Limb (tissue), 2 donors: ENCODE measurements around the gene MZT2A.
"Not testable (repeated sequence)": the region's sequence is repeated elsewhere in the genome, so short reads cannot be mapped to it uniquely, and the experiment has no call there.

Experiments
- DNase-seq, 2 donors: peaks; one replicate each; pipeline ENCODE4 v3.0.0-alpha.2; 2016; ENCODE audit errors: extremely low spot score in 2 of 2

Gene MZT2A, protein sequence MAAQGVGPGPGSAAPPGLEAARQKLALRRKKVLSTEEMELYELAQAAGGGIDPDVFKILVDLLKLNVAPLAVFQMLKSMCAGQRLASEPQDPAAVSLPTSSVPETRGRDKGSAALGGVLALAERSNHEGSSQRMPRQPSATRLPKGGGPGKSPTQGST

GRCh38 chr2:131492015-131492417 is at the start of gene MZT2A:
Gene MZT2A (minus strand): TSS chr2:131492397. CDS start chr2:131492376, 21 bp downstream.
- DNase-seq, result not testable (repeated sequence)

DNA sequence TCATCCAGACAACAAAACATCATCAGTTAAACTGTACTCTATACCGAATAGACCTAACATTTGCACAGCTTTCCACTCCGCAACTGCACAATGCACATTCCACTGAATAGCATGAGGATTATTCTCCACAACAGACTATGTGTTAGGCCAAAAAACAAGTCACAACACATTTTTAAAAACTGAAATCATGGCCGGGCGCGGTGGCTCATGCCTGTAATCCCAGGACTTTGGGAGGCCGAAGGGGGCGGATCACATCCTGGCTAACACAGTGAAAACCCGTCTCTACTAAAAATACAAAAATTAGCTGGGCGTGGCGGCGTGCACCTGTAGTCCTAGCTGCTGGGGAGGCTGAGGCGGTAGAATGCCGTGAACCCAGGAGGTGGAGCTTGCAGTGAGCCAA is 46.7 kb upstream of the MZT2A start:
- DNase-seq, result not testable (repeated sequence)

DNA sequence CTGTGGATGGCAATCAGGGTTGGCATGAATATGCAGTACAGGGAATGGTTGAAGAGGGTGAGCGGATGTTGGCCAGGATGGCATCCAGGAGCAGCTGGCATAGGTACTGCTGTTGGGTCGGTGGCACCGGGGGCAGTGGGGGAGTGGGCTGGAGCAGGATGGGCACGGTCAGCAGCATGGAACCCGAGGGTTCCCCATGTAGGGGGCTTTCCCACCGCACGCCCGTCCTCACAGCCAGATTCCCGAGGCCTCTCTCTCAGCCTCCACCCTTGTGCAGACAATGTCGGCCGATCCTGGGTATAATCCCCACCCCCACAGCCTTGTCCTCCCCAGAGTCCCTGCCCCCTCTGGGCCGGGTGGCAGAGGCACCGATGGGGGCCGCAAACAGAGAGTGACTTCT is 44.6 kb upstream of the MZT2A start:
- DNase-seq, result not testable (repeated sequence)

DNA sequence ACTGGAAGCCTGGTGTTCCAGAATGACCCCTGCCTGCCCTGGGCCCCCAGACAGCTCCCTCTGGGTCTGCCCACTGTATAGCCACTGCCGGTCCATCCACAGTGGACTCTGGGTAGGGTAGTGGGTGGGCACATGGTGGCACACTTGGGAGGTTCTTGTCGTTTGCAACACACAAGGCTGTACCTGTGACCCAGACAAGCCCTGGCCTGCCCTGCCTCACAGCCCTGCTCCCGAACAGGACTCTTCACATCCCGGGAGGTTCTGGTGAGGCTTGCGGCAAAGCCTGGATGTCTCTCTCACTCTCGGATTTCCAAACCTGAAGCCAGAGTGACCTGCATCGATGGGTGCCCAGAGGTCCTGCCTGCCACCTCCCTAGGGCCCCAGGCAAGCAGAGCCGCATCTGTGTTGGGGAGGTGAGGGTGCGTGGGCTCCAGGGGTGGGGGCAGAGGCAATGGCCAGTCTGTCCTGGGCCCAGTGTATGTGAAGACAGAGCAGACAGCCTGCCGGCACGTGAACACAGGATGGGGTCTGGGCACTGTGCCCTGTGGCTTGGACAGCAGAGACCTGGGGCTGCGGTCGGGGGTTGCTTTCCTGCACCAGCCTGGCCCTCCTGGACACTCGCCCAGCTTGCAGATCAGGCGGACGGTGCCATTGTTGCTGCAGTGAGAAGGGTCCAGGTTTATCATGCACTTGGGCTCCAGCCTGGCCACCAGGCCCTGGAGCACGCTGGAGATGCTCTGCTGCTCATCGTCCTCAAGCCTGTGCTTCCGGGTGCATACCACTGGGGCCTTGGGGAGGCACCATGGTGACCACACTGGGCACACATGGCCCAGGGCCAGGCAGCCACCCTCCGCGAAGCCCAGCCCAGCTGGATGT is 44.0 kb upstream of the MZT2A start:
- not testable (repeated sequence) for DNase-seq

GRCh38 chr2:131535526-131535925 is 43.3 kb upstream of the MZT2A start:
- DNase-seq, result no peak

DNA sequence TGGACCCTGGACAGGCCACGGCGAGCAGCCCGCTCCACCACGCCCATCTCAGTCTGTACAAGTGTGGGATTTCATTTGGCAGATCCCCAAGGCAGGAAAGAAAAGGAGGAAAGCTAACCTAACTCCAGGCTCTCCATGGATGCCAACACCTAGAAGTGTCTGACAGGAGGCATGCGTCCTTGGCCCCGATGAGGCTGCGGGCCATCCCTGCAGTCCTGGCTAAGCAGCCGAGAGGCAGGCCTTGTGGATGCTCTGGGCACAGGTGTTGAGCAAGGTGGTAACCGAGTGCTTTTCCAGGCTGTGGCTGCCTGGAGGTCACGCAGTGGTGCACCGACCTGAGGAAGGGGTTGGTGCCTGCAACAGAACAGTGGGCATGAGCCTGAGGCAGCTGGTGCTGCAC is 42.8 kb upstream of the MZT2A start:
- DNase-seq, result not testable (repeated sequence)

GRCh38 chr2:131534317-131534672 is 42.1 kb upstream of the MZT2A start:
- DNase-seq, result not testable (repeated sequence)

DNA sequence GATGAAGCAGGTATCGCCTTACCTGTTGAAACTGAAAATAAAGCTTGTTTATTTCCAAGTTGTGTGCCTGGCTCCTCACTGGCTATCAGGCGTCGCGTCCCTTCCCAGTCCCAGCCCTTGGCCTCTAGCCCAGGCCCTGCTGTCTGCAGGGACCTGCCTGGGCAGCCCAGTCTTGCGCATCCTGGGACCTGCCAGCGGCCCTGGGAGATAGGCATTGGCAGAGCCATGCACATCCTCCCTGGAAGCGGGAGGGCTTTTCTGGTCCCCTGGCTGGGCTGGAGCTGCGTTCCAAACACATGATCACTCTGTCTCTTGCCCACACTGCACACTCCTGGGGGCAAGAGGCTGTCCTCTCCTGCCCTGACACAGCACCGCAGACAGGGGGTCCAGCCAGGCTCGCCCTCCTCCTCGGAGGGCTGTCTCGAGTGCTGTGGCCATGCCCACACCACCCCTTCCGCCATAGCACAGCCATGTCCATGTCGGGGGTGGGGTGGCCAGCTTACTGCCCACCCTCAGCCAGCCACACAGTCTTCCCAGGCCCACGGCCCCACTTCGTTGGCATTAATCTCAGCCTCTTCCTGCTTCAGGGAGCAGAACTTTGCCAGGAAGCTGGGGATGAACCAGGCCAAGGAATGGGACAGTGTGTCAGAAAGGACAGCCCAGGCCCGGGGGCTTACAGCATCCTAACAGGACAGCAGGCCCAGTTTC is 41.6 kb upstream of the MZT2A start:
- not testable (repeated sequence) for DNase-seq

DNA sequence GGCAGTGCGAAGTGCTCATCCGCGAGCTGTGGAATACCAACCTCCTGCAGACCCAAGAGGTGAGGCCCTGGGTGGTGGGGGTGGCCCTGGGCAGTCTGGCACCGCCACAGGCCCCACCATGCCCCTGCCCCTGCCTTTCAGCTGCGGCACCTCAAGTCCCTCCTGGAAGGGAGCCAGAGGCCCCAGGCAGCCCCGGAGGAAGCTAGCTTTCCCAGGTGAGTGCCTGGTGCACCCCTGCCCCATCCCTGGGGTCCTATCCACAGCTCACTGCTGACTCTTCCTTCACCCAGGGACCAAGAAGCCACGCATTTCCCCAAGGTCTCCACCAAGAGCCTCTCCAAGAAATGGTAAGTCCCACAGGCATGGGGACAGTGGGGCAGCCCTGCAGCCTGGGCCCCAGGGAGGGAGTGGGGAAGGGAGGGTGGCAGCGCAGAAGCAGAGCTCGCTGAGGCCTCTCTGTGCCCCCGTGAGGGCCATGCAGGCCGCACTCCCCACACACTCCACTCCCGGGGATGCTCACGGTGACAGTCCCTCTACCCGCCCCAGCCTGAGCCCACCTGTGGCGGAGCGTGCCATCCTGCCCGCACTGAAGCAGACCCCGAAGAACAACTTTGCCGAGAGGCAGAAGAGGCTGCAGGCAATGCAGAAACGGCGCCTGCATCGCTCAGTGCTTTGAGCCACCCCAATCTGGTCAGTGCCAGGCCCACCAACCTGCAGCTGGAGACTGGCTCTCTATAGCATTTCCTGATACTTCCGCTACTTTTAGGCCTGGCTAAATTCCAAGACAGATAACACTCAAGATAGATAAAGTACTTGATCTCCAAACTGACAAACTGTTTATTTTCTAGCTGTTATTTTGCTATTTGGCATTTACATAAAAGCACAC is 40.8 kb upstream of the MZT2A start:
- not testable (repeated sequence) for DNase-seq

GRCh38 chr2:131531547-131532185 is 39.5 kb upstream of the MZT2A start:
- DNase-seq, result not testable (repeated sequence)

- DNase-seq, result peak in 1 of 2 donors; percentile 12
Observed at GRCh38 chr2:131530626-131531344, 38.6 kb upstream of the MZT2A start.

DNA sequence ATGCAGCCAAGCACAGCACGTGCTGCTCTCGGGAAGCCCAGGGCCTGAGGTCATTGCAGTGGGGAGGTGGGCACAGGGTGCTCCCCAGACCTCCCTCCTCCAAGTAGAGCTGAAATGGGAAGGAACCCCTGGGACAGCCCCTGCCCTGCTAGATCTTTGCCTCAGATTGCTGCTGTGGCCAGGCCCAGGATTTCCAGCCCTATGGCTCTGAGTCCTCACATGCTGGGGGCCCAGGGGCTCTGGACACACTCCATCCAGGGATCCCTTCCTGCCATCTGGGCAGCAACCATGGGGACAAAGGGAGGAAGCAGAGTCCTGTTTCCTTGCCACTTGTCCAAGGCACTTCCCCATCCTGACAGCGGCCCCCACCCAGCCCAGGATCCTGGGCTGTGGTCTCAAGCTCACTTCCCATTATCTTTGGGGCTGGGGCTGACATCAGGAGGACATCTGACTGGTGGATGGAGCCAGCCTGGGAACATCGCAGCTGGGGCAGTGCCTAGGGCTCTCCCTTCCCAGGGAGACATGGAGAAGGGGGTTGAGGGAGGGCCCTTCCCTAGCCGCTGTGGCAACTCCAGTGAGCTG is 37.8 kb upstream of the MZT2A start:
- peak in 1 of 2 donors; percentile 21 for DNase-seq

- DNase-seq, result peak in 1 of 2 donors; percentile 38
Observed at GRCh38 chr2:131528981-131529863, 37.0 kb upstream of the MZT2A start.

DNA sequence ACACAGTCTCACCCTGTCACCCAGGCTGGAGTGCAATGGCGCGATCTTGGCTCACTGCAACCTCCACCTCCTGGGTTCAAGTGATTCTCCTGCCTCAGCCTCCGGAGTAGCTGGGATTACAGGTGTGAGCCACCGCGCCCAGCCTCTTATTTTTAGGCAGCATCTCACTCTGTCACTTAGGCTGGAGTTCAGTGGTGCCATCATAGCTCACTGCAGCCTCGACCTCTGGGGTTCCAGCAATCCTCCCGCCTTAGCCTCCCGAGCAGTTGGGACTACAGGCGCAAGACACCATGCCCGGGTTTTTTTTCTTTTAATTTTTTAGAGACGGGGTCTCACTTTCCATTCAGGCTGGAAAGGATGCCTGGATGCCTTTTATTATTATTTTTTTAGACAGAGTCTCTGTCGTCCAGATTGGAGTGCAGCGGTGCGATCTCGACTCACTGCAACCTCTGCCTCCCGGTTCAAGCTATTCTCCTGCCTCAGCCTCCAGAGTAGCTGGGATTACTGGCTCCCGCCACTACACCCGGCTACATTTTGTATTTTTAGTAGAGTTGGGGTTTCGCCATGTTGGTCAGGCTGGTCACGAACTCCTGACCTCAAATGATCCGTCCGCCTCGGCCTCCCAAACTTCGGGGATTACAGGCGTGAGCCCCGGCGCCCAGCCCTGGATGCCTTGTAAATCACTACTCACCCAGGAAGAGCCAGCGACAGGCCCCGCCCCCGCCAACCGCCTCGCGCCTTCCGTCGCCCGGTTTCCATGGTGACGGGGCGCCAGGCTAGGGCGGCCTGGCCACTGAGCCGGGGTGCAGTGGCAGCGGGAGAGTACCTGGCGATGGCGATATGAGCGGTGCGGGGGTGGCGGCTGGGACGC is 35.2 kb upstream of the MZT2A start, which contains the start of gene CCDC74A:
Gene CCDC74A, plus strand, starts transcription at position 758 of the 871 bp plus-strand sequence. Its CDS starts 83 bp downstream, at position 841.
- peak in 1 of 2 donors; percentile 63 for DNase-seq

DNA sequence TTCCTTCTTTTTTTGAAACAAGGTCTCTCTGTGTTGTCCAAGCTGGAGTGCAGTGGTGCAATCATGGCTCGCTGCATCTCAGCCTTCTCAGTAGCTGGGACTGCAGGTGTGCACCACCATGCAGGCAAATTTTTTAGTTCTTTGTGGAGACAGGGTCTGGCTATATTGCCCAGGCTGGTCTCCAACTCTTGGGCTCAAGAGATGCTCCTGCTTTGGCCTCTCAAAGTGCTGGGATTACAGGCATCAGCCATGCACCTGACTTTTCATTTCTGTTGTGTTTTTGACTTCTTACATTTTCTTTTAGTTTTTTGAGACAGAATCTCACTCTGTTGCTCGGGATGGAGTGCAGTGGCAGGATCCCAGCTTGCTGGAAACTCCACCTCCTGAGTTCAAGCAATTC is 33.1 kb upstream of the MZT2A start:
- DNase-seq, result not testable (repeated sequence)

- peak in 1 of 2 donors; percentile 19 for DNase-seq
Observed at GRCh38 chr2:131521961-131522781, 30.0 kb upstream of the MZT2A start.

- not testable (repeated sequence) for DNase-seq
Observed at GRCh38 chr2:131521524-131521923, 29.3 kb upstream of the MZT2A start.
